Astrocyte of the spinal cord (primary cell): ENCODE results near the gene ANXA8.
"Not testable (repeated sequence)": the region's sequence is repeated elsewhere in the genome, so short reads cannot be mapped to it uniquely, and the experiment has no call there.

Source experiments
- DNase-seq: peaks from one replicate; pipeline ENCODE4 v3.0.0; 2011; ENCODE audit warnings: low read depth, low spot score
- H3K4me3 ChIP-seq: 2 replicates; pipeline ENCODE4 v1.5.1; 2011; ENCODE audit warnings: low read depth, mild to moderate bottlenecking, low read length, moderate library complexity
- CTCF ChIP-seq: IDR thresholded peaks from 2 replicates; pipeline ENCODE4 v1.5.1; 2012; ENCODE audit warnings: low read depth, mild to moderate bottlenecking, low read length, inconsistent platforms
- in situ Hi-C: cut with HindIII; loops from 2 replicates; pipeline ENCODE4 v1.10.0; 2017; ENCODE audit warnings: low sequenced_read_pairs

Gene ANXA8

GRCh38 chr10:47457528-47457820, 26.4 kb downstream of the ANXA8 start:
- DNase-seq = no peak
- no peak overlapping the region for H3K4me3 ChIP-seq
- no peak for TF ChIP-seq CTCF
- in situ Hi-C loops = no loop called here

- no peak overlapping the region for H3K4me3 ChIP-seq
- no peak for TF ChIP-seq CTCF
- in situ Hi-C loops = no loop called here
- no peak for DNase-seq
These were observed 27.0 kb downstream of the ANXA8 start for GRCh38 chr10:47456794-47457527.

GRCh38 chr10:47456079-47456785, 27.7 kb downstream of the ANXA8 start:
- no peak for DNase-seq
- in situ Hi-C loops = no loop called here
- no peak overlapping the region for H3K4me3 ChIP-seq
- no peak for TF ChIP-seq CTCF

GRCh38 chr10:47455350-47456078, 28.4 kb downstream of the ANXA8 start:
- H3K4me3 ChIP-seq, DNase-seq, in situ Hi-C loops: not testable (repeated sequence)

- in situ Hi-C loops = no loop called here
- TF ChIP-seq CTCF = no peak
- H3K4me3 ChIP-seq = no peak overlapping the region
- no peak for DNase-seq
These were observed 29.2 kb downstream of the ANXA8 start for GRCh38 chr10:47454780-47455058.

- in situ Hi-C loops = no loop called here
- TF ChIP-seq CTCF = no peak
- H3K4me3 ChIP-seq = no peak overlapping the region
- no peak for DNase-seq
These were observed 29.7 kb downstream of the ANXA8 start for GRCh38 chr10:47454008-47454779.
